HEK293 (cell line): ENCODE measurements around the gene MORN3.

ENCODE experiments used
- GLIS1 ChIP-seq: fragments of 450-650 bp; formaldehyde crosslinking; IDR thresholded peaks from 2 replicates; pipeline ENCODE4 v1.5.1; 2016; ENCODE audit warnings: missing biosample characterization, missing genetic modification characterization
- HOXC10 ChIP-seq: sonication (generic); formaldehyde crosslinking; IDR thresholded peaks from 2 replicates; pipeline ENCODE4 v1.8.1; 2023; ENCODE audit warnings: mild to moderate bottlenecking, missing genetic modification reagents
- IKZF3 ChIP-seq: fragments of 450-650 bp; IDR thresholded peaks from 2 replicates; pipeline ENCODE4 v1.5.0; 2018; ENCODE audit warnings: missing biosample characterization, mild to moderate bottlenecking, missing genetic modification characterization, moderate library complexity
- MYNN ChIP-seq: fragments of 450-650 bp; formaldehyde crosslinking; IDR thresholded peaks from 2 replicates; pipeline ENCODE4 v1.5.1; 2016; ENCODE audit warnings: missing biosample characterization, missing genetic modification characterization, borderline replicate concordance
- SP7 ChIP-seq: fragments of 450-650 bp; formaldehyde crosslinking; IDR thresholded peaks from 2 replicates; pipeline ENCODE4 v1.5.1; 2016; ENCODE audit warnings: missing biosample characterization, missing genetic modification characterization
- ZBTB17 ChIP-seq: fragments of 450-650 bp; formaldehyde crosslinking; IDR thresholded peaks from 2 replicates; pipeline ENCODE4 v1.5.1; 2016; ENCODE audit warnings: missing biosample characterization, missing genetic modification characterization
- ZBTB48 ChIP-seq: fragments of 450-650 bp; formaldehyde crosslinking; IDR thresholded peaks from 2 replicates; pipeline ENCODE4 v1.5.1; 2016; ENCODE audit warnings: missing biosample characterization, missing genetic modification characterization
- ZIC2 ChIP-seq: fragments of 450-650 bp; formaldehyde crosslinking; IDR thresholded peaks from 2 replicates; pipeline ENCODE4 v1.5.1; 2016; ENCODE audit warnings: missing biosample characterization, missing genetic modification characterization
- ZNF2 ChIP-seq: fragments of 450-650 bp; formaldehyde crosslinking; IDR thresholded peaks from 2 replicates; pipeline ENCODE4 v1.5.1; 2016; ENCODE audit warnings: missing biosample characterization, missing genetic modification characterization
- ZNF292 ChIP-seq: fragments of 450-650 bp; formaldehyde crosslinking; IDR thresholded peaks from 2 replicates; pipeline ENCODE4 v1.5.1; 2016; ENCODE audit warnings: low read depth, missing biosample characterization, missing genetic modification characterization, borderline replicate concordance
- ZNF501 ChIP-seq: fragments of 450-650 bp; formaldehyde crosslinking; IDR thresholded peaks from 2 replicates; pipeline ENCODE4 v1.5.1; 2016; ENCODE audit warnings: missing biosample characterization, missing genetic modification characterization
- ZNF561 ChIP-seq: fragments of 450-650 bp; IDR thresholded peaks from 2 replicates; pipeline ENCODE4 v1.5.1; 2018; ENCODE audit warnings: missing biosample characterization, missing genetic modification characterization, borderline replicate concordance
- ZNF610 ChIP-seq: fragments of 450-650 bp; formaldehyde crosslinking; IDR thresholded peaks from 2 replicates; pipeline ENCODE4 v1.5.1; 2016; ENCODE audit warnings: missing biosample characterization, missing genetic modification characterization, borderline replicate concordance
- ZNF660 ChIP-seq: fragments of 450-650 bp; IDR thresholded peaks from 2 replicates; pipeline ENCODE4 v1.5.1; 2018; ENCODE audit warnings: missing biosample characterization, mild to moderate bottlenecking, missing genetic modification characterization
- ZNF677 ChIP-seq: fragments of 450-650 bp; IDR thresholded peaks from 2 replicates; pipeline ENCODE4 v1.5.0; 2018; ENCODE audit warnings: missing biosample characterization, mild to moderate bottlenecking, missing genetic modification characterization, moderate library complexity
- ZNF76 ChIP-seq: fragments of 450-650 bp; formaldehyde crosslinking; IDR thresholded peaks from 2 replicates; pipeline ENCODE4; 2016; ENCODE audit warnings: low read depth, missing biosample characterization, missing genetic modification characterization, borderline replicate concordance
- TF ChIP-seq, protein P1 (sequence below): fragments of 450-650 bp; formaldehyde crosslinking; conservative IDR thresholded peaks from 2 replicates; pipeline ENCODE4 v1.5.1; 2016; ENCODE audit warnings: low read depth, missing biosample characterization, missing genetic modification characterization
- TF ChIP-seq, protein P2 (sequence below): fragments of 450-650 bp; IDR thresholded peaks from 2 replicates; pipeline ENCODE4 v1.5.1; 2018; ENCODE audit warnings: missing biosample characterization, mild to moderate bottlenecking, missing genetic modification characterization
- TF ChIP-seq, protein P3 (sequence below): fragments of 450-650 bp; formaldehyde crosslinking; IDR thresholded peaks from 2 replicates; pipeline ENCODE4 v1.5.1; 2017; ENCODE audit warnings: missing biosample characterization, missing genetic modification characterization
- TF ChIP-seq, protein P4 (sequence below): fragments of 450-650 bp; formaldehyde crosslinking; IDR thresholded peaks from 2 replicates; pipeline ENCODE4 v1.5.1; 2017; ENCODE audit warnings: missing biosample characterization, missing genetic modification characterization
- TF ChIP-seq, protein P5 (sequence below): fragments of 450-650 bp; formaldehyde crosslinking; IDR thresholded peaks from 2 replicates; pipeline ENCODE4 v1.5.1; 2017; ENCODE audit warnings: missing biosample characterization, missing genetic modification characterization
- TF ChIP-seq, protein P6 (sequence below): fragments of 450-650 bp; formaldehyde crosslinking; IDR thresholded peaks from 2 replicates; pipeline ENCODE4 v1.5.1; 2017; ENCODE audit warnings: missing biosample characterization, missing genetic modification characterization
- TF ChIP-seq, protein P7 (sequence below): fragments of 450-650 bp; formaldehyde crosslinking; IDR thresholded peaks from 2 replicates; pipeline ENCODE4 v1.5.1; 2016; ENCODE audit warnings: missing biosample characterization, missing genetic modification characterization

MORN3 gene

DNA sequence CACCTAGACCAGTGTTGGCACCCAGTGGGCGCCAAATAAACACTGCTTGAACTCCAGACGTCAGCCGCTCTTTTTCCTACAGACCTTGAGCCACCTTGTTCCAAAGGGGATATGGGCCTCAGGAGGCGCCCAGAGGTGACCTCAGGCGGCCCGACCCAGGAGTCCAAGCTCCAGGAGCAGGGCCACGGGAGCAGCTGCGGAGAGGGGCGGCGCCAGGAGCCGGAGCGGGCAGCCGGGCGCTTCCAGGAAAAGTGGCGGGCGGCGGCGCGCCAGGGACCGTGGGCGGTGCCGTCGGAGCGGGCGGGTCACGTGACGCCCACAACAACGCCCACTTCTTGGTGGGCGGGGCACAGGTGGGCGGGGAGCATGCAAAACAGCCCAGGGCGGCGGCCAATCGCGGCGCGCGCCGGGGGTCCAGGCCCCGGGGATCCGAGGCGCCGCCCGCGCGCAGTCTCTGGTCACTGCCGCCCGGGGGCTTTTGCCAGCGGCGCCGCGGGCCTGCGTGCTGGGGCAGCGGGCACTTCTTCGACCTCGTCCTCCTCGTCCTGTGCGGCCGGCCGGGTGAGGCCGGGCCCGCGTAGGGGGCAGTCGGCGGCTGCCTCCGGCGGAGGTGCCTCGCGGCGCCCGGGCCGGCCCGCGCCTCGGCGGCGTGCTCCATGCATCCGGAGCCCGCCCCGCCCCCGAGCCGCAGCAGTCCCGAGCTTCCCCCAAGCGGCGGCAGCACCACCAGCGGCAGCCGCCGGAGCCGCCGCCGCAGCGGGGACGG is 43.2 kb downstream of the MORN3 start, which contains the start of gene ORAI1 (continued):
- TF ChIP-seq, protein P1, sequence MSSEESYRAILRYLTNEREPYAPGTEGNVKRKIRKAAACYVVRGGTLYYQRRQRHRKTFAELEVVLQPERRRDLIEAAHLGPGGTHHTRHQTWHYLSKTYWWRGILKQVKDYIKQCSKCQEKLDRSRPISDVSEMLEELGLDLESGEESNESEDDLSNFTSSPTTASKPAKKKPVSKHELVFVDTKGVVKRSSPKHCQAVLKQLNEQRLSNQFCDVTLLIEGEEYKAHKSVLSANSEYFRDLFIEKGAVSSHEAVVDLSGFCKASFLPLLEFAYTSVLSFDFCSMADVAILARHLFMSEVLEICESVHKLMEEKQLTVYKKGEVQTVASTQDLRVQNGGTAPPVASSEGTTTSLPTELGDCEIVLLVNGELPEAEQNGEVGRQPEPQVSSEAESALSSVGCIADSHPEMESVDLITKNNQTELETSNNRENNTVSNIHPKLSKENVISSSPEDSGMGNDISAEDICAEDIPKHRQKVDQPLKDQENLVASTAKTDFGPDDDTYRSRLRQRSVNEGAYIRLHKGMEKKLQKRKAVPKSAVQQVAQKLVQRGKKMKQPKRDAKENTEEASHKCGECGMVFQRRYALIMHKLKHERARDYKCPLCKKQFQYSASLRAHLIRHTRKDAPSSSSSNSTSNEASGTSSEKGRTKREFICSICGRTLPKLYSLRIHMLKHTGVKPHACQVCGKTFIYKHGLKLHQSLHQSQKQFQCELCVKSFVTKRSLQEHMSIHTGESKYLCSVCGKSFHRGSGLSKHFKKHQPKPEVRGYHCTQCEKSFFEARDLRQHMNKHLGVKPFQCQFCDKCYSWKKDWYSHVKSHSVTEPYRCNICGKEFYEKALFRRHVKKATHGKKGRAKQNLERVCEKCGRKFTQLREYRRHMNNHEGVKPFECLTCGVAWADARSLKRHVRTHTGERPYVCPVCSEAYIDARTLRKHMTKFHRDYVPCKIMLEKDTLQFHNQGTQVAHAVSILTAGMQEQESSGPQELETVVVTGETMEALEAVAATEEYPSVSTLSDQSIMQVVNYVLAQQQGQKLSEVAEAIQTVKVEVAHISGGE, result no peak
- 0 out of 2 replicates have a peak, but pooled peaks have one; percentile 26 for TF ChIP-seq ZBTB48 (tag by site-specific recombination)
- TF ChIP-seq ZNF2 (tag by site-specific recombination), result 0 out of 2 replicates have a peak, but pooled peaks have one; percentile 40
- TF ChIP-seq, protein P2, sequence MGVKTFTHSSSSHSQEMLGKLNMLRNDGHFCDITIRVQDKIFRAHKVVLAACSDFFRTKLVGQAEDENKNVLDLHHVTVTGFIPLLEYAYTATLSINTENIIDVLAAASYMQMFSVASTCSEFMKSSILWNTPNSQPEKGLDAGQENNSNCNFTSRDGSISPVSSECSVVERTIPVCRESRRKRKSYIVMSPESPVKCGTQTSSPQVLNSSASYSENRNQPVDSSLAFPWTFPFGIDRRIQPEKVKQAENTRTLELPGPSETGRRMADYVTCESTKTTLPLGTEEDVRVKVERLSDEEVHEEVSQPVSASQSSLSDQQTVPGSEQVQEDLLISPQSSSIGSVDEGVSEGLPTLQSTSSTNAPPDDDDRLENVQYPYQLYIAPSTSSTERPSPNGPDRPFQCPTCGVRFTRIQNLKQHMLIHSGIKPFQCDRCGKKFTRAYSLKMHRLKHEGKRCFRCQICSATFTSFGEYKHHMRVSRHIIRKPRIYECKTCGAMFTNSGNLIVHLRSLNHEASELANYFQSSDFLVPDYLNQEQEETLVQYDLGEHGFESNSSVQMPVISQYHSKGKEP (tag by site-specific recombination), result peak; percentile 42; the same call in 1 of the 2 replicates
- TF ChIP-seq ZNF501 (tag by site-specific recombination), result 0 out of 2 replicates have a peak, but pooled peaks have one; percentile 40
- peak; percentile 22; the same call in 1 of the 2 replicates for TF ChIP-seq ZBTB17
- TF ChIP-seq SP7 (tag by site-specific recombination), result peak; percentile 37; the same call in 1 of the 2 replicates
- TF ChIP-seq ZNF610, result 0 out of 2 replicates have a peak, but pooled peaks have one; percentile 25
- TF ChIP-seq IKZF3, result peak; percentile 96
- TF ChIP-seq, protein P3, sequence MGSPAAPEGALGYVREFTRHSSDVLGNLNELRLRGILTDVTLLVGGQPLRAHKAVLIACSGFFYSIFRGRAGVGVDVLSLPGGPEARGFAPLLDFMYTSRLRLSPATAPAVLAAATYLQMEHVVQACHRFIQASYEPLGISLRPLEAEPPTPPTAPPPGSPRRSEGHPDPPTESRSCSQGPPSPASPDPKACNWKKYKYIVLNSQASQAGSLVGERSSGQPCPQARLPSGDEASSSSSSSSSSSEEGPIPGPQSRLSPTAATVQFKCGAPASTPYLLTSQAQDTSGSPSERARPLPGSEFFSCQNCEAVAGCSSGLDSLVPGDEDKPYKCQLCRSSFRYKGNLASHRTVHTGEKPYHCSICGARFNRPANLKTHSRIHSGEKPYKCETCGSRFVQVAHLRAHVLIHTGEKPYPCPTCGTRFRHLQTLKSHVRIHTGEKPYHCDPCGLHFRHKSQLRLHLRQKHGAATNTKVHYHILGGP (tag by site-specific recombination), result no peak
- TF ChIP-seq, protein P4, sequence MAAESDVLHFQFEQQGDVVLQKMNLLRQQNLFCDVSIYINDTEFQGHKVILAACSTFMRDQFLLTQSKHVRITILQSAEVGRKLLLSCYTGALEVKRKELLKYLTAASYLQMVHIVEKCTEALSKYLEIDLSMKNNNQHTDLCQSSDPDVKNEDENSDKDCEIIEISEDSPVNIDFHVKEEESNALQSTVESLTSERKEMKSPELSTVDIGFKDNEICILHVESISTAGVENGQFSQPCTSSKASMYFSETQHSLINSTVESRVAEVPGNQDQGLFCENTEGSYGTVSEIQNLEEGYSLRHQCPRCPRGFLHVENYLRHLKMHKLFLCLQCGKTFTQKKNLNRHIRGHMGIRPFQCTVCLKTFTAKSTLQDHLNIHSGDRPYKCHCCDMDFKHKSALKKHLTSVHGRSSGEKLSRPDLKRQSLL (tag by site-specific recombination), result no peak
- no peak for TF ChIP-seq MYNN (tag by site-specific recombination)
- TF ChIP-seq ZNF660 (tag by site-specific recombination), result peak; percentile 43; the same call in 1 of the 2 replicates
- TF ChIP-seq, protein P5, sequence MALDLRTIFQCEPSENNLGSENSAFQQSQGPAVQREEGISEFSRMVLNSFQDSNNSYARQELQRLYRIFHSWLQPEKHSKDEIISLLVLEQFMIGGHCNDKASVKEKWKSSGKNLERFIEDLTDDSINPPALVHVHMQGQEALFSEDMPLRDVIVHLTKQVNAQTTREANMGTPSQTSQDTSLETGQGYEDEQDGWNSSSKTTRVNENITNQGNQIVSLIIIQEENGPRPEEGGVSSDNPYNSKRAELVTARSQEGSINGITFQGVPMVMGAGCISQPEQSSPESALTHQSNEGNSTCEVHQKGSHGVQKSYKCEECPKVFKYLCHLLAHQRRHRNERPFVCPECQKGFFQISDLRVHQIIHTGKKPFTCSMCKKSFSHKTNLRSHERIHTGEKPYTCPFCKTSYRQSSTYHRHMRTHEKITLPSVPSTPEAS (tag by site-specific recombination), result no peak
- peak; percentile 64; the same call in 1 of the 2 replicates for TF ChIP-seq ZNF76
- peak; percentile 75 for TF ChIP-seq ZIC2 (tag by site-specific recombination)
- TF ChIP-seq ZNF292 (tag by site-specific recombination), result no peak
- TF ChIP-seq, protein P6, sequence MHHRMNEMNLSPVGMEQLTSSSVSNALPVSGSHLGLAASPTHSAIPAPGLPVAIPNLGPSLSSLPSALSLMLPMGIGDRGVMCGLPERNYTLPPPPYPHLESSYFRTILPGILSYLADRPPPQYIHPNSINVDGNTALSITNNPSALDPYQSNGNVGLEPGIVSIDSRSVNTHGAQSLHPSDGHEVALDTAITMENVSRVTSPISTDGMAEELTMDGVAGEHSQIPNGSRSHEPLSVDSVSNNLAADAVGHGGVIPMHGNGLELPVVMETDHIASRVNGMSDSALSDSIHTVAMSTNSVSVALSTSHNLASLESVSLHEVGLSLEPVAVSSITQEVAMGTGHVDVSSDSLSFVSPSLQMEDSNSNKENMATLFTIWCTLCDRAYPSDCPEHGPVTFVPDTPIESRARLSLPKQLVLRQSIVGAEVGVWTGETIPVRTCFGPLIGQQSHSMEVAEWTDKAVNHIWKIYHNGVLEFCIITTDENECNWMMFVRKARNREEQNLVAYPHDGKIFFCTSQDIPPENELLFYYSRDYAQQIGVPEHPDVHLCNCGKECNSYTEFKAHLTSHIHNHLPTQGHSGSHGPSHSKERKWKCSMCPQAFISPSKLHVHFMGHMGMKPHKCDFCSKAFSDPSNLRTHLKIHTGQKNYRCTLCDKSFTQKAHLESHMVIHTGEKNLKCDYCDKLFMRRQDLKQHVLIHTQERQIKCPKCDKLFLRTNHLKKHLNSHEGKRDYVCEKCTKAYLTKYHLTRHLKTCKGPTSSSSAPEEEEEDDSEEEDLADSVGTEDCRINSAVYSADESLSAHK (tag by site-specific recombination), result no peak
- peak; percentile 90 for TF ChIP-seq GLIS1 (tag by site-specific recombination)
- 0 out of 2 replicates have a peak, but pooled peaks have one; percentile 19 for TF ChIP-seq HOXC10
- TF ChIP-seq ZNF677 (tag by site-specific recombination), result peak; percentile 46; the same call in 1 of the 2 replicates
- TF ChIP-seq, protein P7, sequence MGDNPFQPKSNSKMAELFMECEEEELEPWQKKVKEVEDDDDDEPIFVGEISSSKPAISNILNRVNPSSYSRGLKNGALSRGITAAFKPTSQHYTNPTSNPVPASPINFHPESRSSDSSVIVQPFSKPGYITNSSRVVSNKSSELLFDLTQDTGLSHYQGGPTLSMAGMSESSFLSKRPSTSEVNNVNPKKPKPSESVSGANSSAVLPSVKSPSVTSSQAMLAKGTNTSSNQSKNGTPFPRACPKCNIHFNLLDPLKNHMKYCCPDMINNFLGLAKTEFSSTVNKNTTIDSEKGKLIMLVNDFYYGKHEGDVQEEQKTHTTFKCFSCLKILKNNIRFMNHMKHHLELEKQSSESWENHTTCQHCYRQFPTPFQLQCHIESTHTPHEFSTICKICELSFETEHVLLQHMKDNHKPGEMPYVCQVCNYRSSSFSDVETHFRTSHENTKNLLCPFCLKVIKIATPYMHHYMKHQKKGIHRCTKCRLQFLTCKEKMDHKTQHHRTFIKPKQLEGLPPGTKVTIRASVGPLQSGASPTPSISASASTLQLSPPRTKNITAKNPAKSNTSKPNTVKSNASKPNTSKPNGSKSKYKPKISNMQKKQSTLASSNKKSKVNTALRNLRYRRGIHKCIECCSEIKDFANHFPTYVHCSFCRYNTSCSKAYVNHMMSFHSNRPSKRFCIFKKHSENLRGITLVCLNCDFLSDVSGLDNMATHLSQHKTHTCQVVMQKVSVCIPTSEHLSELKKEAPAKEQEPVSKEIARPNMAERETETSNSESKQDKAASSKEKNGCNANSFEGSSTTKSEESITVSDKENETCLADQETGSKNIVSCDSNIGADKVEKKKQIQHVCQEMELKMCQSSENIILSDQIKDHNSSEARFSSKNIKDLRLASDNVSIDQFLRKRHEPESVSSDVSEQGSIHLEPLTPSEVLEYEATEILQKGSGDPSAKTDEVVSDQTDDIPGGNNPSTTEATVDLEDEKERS (tag by site-specific recombination), result no peak
- TF ChIP-seq ZNF561 (tag by site-specific recombination), result peak; percentile 69; the same call in 1 of the 2 replicates
